T-helper 2 cell treated with Interferon-gamma antibody and Interleukin-4, amounts not matched to agents 5 μg/mL and 100 μg/mL, for 36 hours (primary cell): ENCODE data around the gene SCP2D1.

Experiments
- DNase-seq: peaks from one replicate; pipeline ENCODE4 v3.0.0; 2021; ENCODE audit warnings: low spot score
- H3K27ac Mint-ChIP-seq: one replicate; pipeline ENCODE4 v1.8.0; 2021; ENCODE audit warnings: mild to moderate bottlenecking, mixed read lengths
- H3K27me3 Mint-ChIP-seq: one replicate; pipeline ENCODE4 v1.8.0; 2021; ENCODE audit warnings: low read depth, mixed read lengths
- H3K36me3 Mint-ChIP-seq: one replicate; pipeline ENCODE4 v1.8.0; 2021; ENCODE audit warnings: low read depth, mixed read lengths
- H3K4me1 Mint-ChIP-seq: one replicate; pipeline ENCODE4 v1.8.0; 2021; ENCODE audit warnings: low read depth, mixed read lengths
- H3K4me3 Mint-ChIP-seq: one replicate; pipeline ENCODE4 v1.8.0; 2022; ENCODE audit warnings: mild to moderate bottlenecking, moderate library complexity, mixed read lengths
- H3K9me3 Mint-ChIP-seq: one replicate; pipeline ENCODE4 v1.8.0; 2021; ENCODE audit warnings: mixed read lengths

Gene SCP2D1

GRCh38 chr20:18795366-18795765, 18.2 kb upstream of the SCP2D1 start:
- DNase-seq: no peak
- peaks cover 11% of the 10 kb centered on the region for H3K4me1 Mint-ChIP-seq
- peaks cover 10% of the 10 kb centered on the region for H3K9me3 Mint-ChIP-seq
- H3K36me3 Mint-ChIP-seq: no peaks in the 10 kb centered on the region
- no peak overlapping the region for H3K4me3 Mint-ChIP-seq
- peaks cover under 1% of the 10 kb centered on the region for H3K27me3 Mint-ChIP-seq
- H3K27ac Mint-ChIP-seq: no peak overlapping the region

GRCh38 chr20:18796282-18796833, 17.2 kb upstream of the SCP2D1 start:
- Mint-ChIP-seq H3K4me3 (no peak overlapping the region), H3K4me1 (peaks cover 11% of the 10 kb centered on the region), H3K27me3 (no peaks in the 10 kb centered on the region), H3K27ac (no peak overlapping the region), H3K9me3 (peaks cover 10% of the 10 kb centered on the region), H3K36me3 (no peaks in the 10 kb centered on the region)
- DNase-seq: no peak

GRCh38 chr20:18801516-18801915, 12.1 kb upstream of the SCP2D1 start:
- H3K4me1 Mint-ChIP-seq: no peaks in the 10 kb centered on the region
- no peak overlapping the region for H3K27ac Mint-ChIP-seq
- H3K9me3 Mint-ChIP-seq: peaks cover under 1% of the 10 kb centered on the region
- H3K36me3 Mint-ChIP-seq: no peaks in the 10 kb centered on the region
- no peak overlapping the region for H3K4me3 Mint-ChIP-seq
- no peak for DNase-seq
- H3K27me3 Mint-ChIP-seq: no peaks in the 10 kb centered on the region

- H3K4me3 Mint-ChIP-seq: no peak overlapping the region
- no peaks in the 10 kb centered on the region for H3K36me3 Mint-ChIP-seq
- H3K4me1 Mint-ChIP-seq: no peaks in the 10 kb centered on the region
- DNase-seq: no peak
- H3K27me3 Mint-ChIP-seq: no peaks in the 10 kb centered on the region
- H3K27ac Mint-ChIP-seq: no peak overlapping the region
- H3K9me3 Mint-ChIP-seq: no peaks in the 10 kb centered on the region
These were observed 11.5 kb upstream of the SCP2D1 start for GRCh38 chr20:18802012-18802634.

- Mint-ChIP-seq H3K27ac (no peak overlapping the region), H3K4me3 (no peak overlapping the region), H3K27me3 (no peaks in the 10 kb centered on the region), H3K4me1 (no peaks in the 10 kb centered on the region), H3K9me3 (no peaks in the 10 kb centered on the region), H3K36me3 (no peaks in the 10 kb centered on the region)
- no peak for DNase-seq
These were observed 7.7 kb upstream of the SCP2D1 start for GRCh38 chr20:18805881-18806280.

- Mint-ChIP-seq H3K9me3 (no peaks in the 10 kb centered on the region), H3K36me3 (no peaks in the 10 kb centered on the region), H3K27ac (no peak overlapping the region), H3K27me3 (no peaks in the 10 kb centered on the region), H3K4me1 (no peaks in the 10 kb centered on the region), H3K4me3 (no peak overlapping the region)
- DNase-seq: no peak
These were observed 4.9 kb upstream of the SCP2D1 start for GRCh38 chr20:18808712-18809111.

GRCh38 chr20:18811186-18811585, 2.4 kb upstream of the SCP2D1 start:
- H3K4me3 Mint-ChIP-seq: no peak overlapping the region
- H3K27ac Mint-ChIP-seq: no peak overlapping the region
- H3K9me3 Mint-ChIP-seq: no peaks in the 10 kb centered on the region
- no peaks in the 10 kb centered on the region for H3K4me1 Mint-ChIP-seq
- no peaks in the 10 kb centered on the region for H3K36me3 Mint-ChIP-seq
- H3K27me3 Mint-ChIP-seq: no peaks in the 10 kb centered on the region
- DNase-seq: no peak

- Mint-ChIP-seq H3K4me3 (no peak overlapping the region), H3K4me1 (no peaks in the 10 kb centered on the region), H3K9me3 (no peaks in the 10 kb centered on the region), H3K36me3 (no peaks in the 10 kb centered on the region), H3K27ac (no peak overlapping the region), H3K27me3 (no peaks in the 10 kb centered on the region)
- DNase-seq: no peak
These were observed 1.7 kb upstream of the SCP2D1 start for GRCh38 chr20:18811904-18812303.

GRCh38 chr20:18815194-18815942, 1.8 kb downstream of the SCP2D1 start:
- no peak for DNase-seq
- no peak overlapping the region for H3K27ac Mint-ChIP-seq

GRCh38 chr20:18822832-18823231, 9.2 kb downstream of the SCP2D1 start:
- no peak for DNase-seq
- H3K27ac Mint-ChIP-seq: no peak overlapping the region
- H3K4me1 Mint-ChIP-seq: no peaks in the 10 kb centered on the region
- no peak overlapping the region for H3K4me3 Mint-ChIP-seq
- no peaks in the 10 kb centered on the region for H3K36me3 Mint-ChIP-seq
- no peaks in the 10 kb centered on the region for H3K9me3 Mint-ChIP-seq
- H3K27me3 Mint-ChIP-seq: no peaks in the 10 kb centered on the region

More at GRCh38 chr20:18815194-18815942, 1.8 kb downstream of the SCP2D1 start:
- Mint-ChIP-seq H3K27me3 (no peaks in the 10 kb centered on the region), H3K9me3 (no peaks in the 10 kb centered on the region), H3K36me3 (no peaks in the 10 kb centered on the region), H3K4me1 (no peaks in the 10 kb centered on the region), H3K4me3 (no peak overlapping the region)

GRCh38 chr20:18831830-18832499, 18.4 kb downstream of the SCP2D1 start:
- no peaks in the 10 kb centered on the region for H3K4me1 Mint-ChIP-seq
- no peaks in the 10 kb centered on the region for H3K27me3 Mint-ChIP-seq
- H3K36me3 Mint-ChIP-seq: no peaks in the 10 kb centered on the region
- H3K4me3 Mint-ChIP-seq: no peak overlapping the region
- no peaks in the 10 kb centered on the region for H3K9me3 Mint-ChIP-seq
- no peak for DNase-seq
- no peak overlapping the region for H3K27ac Mint-ChIP-seq

- H3K27me3 Mint-ChIP-seq: no peaks in the 10 kb centered on the region
- H3K4me1 Mint-ChIP-seq: no peaks in the 10 kb centered on the region
- DNase-seq: no peak
- H3K27ac Mint-ChIP-seq: no peak overlapping the region
- no peak overlapping the region for H3K4me3 Mint-ChIP-seq
- no peaks in the 10 kb centered on the region for H3K9me3 Mint-ChIP-seq
- no peaks in the 10 kb centered on the region for H3K36me3 Mint-ChIP-seq
These were observed 19.1 kb downstream of the SCP2D1 start for GRCh38 chr20:18832546-18833200.

- no peak overlapping the region for H3K4me3 Mint-ChIP-seq
- H3K4me1 Mint-ChIP-seq: no peaks in the 10 kb centered on the region
- H3K9me3 Mint-ChIP-seq: no peaks in the 10 kb centered on the region
- DNase-seq: no peak
- no peaks in the 10 kb centered on the region for H3K36me3 Mint-ChIP-seq
- no peaks in the 10 kb centered on the region for H3K27me3 Mint-ChIP-seq
- H3K27ac Mint-ChIP-seq: no peak overlapping the region
These were observed 22.1 kb downstream of the SCP2D1 start for GRCh38 chr20:18835466-18836256.
